ENCODE measurements around the gene TRAF7.

- no peak for TF ChIP-seq CTCF (IDR thresholded peaks at IDR 0.05; ENCODE audit: control extremely low read depth in 1 of 3, insufficient read depth in 1 of 3, low read depth in 1 of 3, low read length in 3 of 3)
- no peak for TF ChIP-seq NRF1 (IDR thresholded peaks at IDR 0.05; ENCODE audit: low read depth, low read length)
- TF ChIP-seq POLR2A (IDR thresholded peaks at IDR 0.05; ENCODE audit: control extremely low read depth in 1 of 2, low read depth in 2 of 2, low read length in 2 of 2) = no peak
- TF ChIP-seq JUND (IDR thresholded peaks at IDR 0.05; ENCODE audit: low read length) = no peak
- no peak for TF ChIP-seq SRF (IDR thresholded peaks at IDR 0.05; ENCODE audit: low read depth, low read length)
- TF ChIP-seq JUN (IDR thresholded peaks at IDR 0.05; ENCODE audit: low read depth, low read length) = no peak
- TF ChIP-seq USF2 (IDR thresholded peaks at IDR 0.05; ENCODE audit: low read length) = no peak
- TF ChIP-seq, protein P1, sequence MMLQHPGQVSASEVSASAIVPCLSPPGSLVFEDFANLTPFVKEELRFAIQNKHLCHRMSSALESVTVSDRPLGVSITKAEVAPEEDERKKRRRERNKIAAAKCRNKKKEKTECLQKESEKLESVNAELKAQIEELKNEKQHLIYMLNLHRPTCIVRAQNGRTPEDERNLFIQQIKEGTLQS (IDR thresholded peaks at IDR 0.05; ENCODE audit: insufficient read depth, low read depth, low read length) = no peak
- TF ChIP-seq YY1 (IDR thresholded peaks at IDR 0.05; ENCODE audit: low read depth, low read length) = no peak
- no peak for TF ChIP-seq TEAD4 (IDR thresholded peaks at IDR 0.05; ENCODE audit: low read depth, low read length)
- TF ChIP-seq POLR2AphosphoS5 (IDR thresholded peaks at IDR 0.05; ENCODE audit: low read depth, low read length) = no peak
Measured at GRCh38 chr16:2200313-2200712, 44.7 kb downstream of the TRAF7 start.
